ENCODE data around the gene GDA.

GDA gene

GRCh38 chr9:72145733-72146505, 3.3 kb upstream of the GDA start:
- DNase-seq (ENCODE audit: low read depth), result no peak
- no peak for TF ChIP-seq CTCF (IDR thresholded peaks at IDR 0.05; ENCODE audit: control insufficient read depth, extremely low read depth, insufficient read depth)
- no peak overlapping the region for H3K4me3 ChIP-seq (ENCODE audit: low read depth, low read length)

GRCh38 chr9:72147676-72148075, 1.6 kb upstream of the GDA start:
- DNase-seq (ENCODE audit: low read depth), result no peak
- TF ChIP-seq CTCF (IDR thresholded peaks at IDR 0.05; ENCODE audit: control insufficient read depth, extremely low read depth, insufficient read depth), result no peak
- no peak overlapping the region for H3K4me3 ChIP-seq (ENCODE audit: low read depth, low read length)

- H3K4me3 ChIP-seq (ENCODE audit: low read depth, low read length), result no peak overlapping the region
- DNase-seq (ENCODE audit: low read depth), result no peak
- no peak for TF ChIP-seq CTCF (IDR thresholded peaks at IDR 0.05; ENCODE audit: control insufficient read depth, extremely low read depth, insufficient read depth)
These were observed 887 bp downstream of the GDA start for GRCh38 chr9:72150127-72150526.

- no peak for DNase-seq (ENCODE audit: low read depth)
- no peak overlapping the region for H3K4me3 ChIP-seq (ENCODE audit: low read depth, low read length)
- TF ChIP-seq CTCF (IDR thresholded peaks at IDR 0.05; ENCODE audit: control insufficient read depth, extremely low read depth, insufficient read depth), result no peak
These were observed 1.4 kb downstream of the GDA start for GRCh38 chr9:72150661-72151060.

- DNase-seq (ENCODE audit: low read depth), result no peak
- H3K4me3 ChIP-seq (ENCODE audit: low read depth, low read length), result no peak overlapping the region
- no peak for TF ChIP-seq CTCF (IDR thresholded peaks at IDR 0.05; ENCODE audit: control insufficient read depth, extremely low read depth, insufficient read depth)
These were observed 1.9 kb downstream of the GDA start for GRCh38 chr9:72151104-72151503.

- H3K4me3 ChIP-seq (ENCODE audit: low read depth, low read length), result no peak overlapping the region
- DNase-seq (ENCODE audit: low read depth), result no peak
- no peak for TF ChIP-seq CTCF (IDR thresholded peaks at IDR 0.05; ENCODE audit: control insufficient read depth, extremely low read depth, insufficient read depth)
These were observed 5.4 kb downstream of the GDA start for GRCh38 chr9:72154468-72155285.

Measured in LNCaP clone FGC (cell line).